Activated T-helper 9 cell treated with anti-CD3 and anti-CD28 coated beads, Interleukin-2, amount 50 U/mL, for 16 hours (primary cell): Measurements from ENCODE around the gene DRC1.

ENCODE experiments used
- DNase-seq: peaks from one replicate; pipeline ENCODE4 v3.0.0-alpha.2; 2020; ENCODE audit warnings: low read depth

The DRC1 gene

DNA sequence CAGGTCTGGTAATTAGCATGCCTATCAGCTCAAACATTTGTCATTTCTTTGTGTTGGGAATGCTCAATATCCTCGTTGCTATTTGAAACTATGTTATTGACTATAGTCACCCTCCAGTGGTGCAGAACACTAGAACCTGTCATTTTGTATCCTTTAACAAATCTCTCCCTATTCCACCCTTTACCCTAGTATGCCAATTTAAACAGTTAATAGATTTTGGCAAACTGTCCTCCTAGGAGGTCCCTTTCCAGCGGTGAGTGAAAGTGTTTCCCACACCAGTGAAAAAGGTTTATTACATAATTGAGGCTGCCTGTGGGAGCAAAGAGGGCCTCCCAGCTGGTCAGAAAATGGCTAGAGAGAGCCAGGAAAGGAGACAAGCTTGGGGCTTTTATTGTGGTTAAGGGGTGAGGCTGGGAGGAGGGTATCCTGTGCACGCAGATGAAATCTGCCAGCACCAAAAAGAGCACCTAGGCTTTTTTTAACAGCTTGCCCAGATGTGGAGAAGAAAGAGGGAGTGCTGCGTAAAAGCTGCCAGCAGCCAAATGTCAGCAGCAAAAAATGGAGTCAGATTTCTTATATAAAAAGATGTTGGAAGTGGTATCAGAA is 1.8 kb upstream of the DRC1 start:
- DNase-seq: no peak

- DNase-seq: no peak
Measured at GRCh38 chr2:26400723-26401122, 997 bp upstream of the DRC1 start.

GRCh38 chr2:26407526-26407925 is 5.8 kb downstream of the DRC1 start:
- DNase-seq: no peak

DNA sequence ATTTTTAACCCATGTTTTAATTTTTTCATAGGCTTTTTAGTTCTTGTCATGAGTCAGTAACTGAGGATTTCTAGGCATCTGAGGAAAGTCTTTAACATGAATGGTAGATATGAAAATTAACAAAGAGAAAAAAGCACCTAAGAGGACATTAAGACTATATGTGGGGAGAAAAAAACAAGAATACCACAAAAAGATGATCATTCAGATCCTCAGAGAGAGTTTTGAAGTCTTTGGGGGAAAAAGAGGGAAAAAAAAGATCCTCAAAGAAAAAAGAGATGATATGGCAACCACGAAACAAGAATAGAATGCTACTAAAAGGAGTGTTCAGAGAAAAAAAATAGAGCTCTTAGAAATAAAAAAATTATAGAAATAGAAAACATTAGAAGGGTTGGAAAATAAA is 8.1 kb downstream of the DRC1 start:
- no peak for DNase-seq

DNA sequence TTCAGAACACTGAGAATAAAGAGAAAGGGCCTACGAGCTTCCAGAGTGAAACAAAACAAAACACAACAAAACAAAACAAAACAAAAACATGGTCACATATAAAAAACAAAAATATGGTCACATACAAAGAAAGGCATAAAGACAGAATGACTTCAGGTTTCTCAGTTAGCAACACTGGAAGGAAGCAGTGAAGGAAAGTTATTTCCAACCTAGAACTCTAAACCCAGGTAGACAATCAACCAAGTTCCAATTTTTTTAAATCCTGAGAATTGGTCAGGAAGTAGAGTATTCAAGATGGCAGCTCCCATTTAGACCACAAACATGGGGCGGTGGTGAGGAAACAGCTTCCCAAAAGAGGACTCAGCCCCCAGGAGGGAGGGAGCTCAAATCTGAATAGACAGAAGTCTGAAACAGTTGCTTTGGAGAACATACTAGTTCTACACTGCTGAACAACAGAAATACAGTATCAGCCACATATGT is 9.1 kb downstream of the DRC1 start:
- no peak for DNase-seq

- DNase-seq: no peak
Measured at GRCh38 chr2:26411419-26411818, 9.7 kb downstream of the DRC1 start.

DNA sequence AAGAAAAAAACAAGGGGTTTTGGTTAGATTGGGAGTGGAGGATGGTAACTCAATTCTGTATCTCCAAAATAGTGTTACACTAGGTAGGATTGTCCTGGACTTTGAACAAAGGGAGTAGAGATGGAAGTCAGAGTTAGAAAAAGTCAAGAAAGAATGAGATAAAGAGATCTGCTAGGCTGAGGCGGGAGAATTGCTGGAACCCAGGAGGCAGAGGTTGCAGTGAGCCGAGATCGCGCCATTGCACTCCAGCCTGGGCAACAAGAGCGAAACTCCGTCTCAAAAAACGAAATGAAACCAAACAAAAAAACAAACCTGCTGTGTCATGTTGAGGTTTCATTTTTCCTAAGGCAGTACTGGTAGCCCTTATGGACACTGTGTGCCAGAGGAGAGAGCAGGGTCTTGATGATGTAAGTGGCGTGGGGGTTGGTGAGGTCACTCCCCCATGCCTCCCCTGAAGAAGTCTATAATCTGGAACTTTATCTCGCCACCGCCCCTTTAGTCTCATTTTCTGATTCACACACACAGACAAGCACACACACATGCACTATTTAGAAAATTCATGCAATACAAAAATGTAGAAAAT is 10.5 kb downstream of the DRC1 start:
- DNase-seq: no peak

DNA sequence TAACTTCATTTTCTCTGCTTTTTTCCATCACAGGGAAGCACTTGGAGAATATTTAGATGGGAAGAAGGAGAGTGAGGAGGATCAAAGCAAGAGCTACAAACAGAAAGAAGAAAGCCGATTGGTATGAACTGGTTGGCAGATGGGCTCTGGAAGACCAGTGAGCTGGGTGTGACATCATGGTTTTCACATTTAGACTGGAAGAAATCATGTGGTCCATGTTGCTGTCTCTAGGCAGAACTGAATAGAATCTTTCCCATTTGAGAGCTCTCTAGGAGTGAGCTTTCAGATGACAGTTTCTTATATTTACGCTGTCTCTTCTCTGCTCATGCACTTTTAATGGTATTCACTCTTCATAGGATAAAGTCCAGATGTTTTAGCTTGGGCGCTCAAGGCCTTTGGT is 12.6 kb downstream of the DRC1 start:
- DNase-seq: no peak

GRCh38 chr2:26421961-26422360 is 20.2 kb downstream of the DRC1 start:
- no peak for DNase-seq

DNA sequence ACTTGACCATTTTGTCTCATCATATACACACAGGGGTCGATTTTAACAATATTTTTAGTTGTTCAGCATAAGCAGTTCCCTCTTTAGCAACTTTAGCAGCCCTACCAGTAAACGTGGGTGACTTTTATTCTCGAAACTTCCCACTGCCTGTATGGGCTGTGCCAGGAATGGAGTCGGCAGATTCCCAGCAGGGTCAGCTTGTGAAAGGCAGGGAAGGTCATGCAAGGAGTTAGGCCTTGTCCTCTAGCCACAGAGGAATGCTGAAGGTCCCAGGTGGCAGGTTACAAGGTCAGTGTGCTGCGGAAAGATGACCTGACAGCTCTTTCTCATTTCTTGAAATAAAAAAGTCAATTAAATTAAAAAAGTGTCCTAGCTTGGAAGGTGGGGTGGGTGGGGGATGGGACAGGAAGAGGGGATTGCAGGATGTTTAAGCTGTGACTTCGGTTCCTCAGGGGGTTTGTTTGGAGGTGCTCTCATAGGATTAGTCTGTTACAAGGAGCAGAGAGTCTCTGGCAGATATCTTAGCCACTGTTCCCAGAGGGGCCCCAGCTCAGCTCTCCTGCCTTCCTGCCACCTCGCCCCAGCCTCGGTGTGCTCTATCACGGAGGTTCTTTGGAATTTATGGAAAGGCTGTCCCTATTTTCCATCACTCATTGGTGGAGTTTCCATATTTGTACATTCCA is 21.4 kb downstream of the DRC1 start:
- no peak for DNase-seq

- no peak for DNase-seq
Measured at GRCh38 chr2:26423750-26424149, 22.0 kb downstream of the DRC1 start.

DNA sequence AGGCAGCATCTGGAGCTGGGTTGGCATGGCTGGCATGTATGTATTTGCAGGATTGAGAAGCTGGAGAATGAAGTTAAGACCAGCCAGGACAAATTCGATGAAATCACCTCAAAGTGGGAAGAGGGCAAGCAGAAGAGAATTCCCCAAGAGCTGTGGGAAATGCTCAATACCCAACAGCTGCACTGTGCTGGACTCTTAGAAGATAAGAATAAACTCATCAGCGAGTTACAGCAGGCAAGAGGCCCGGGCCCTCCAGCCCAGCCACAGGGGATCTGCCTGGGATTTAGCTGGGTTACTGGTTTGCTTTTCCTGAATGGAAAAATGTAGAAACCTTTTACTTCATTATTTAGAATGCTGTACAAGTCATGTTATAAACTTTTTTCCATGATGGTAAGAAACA is 22.5 kb downstream of the DRC1 start:
- no peak for DNase-seq

- DNase-seq: no peak
Measured at GRCh38 chr2:26428846-26429245, 27.1 kb downstream of the DRC1 start.

DNA sequence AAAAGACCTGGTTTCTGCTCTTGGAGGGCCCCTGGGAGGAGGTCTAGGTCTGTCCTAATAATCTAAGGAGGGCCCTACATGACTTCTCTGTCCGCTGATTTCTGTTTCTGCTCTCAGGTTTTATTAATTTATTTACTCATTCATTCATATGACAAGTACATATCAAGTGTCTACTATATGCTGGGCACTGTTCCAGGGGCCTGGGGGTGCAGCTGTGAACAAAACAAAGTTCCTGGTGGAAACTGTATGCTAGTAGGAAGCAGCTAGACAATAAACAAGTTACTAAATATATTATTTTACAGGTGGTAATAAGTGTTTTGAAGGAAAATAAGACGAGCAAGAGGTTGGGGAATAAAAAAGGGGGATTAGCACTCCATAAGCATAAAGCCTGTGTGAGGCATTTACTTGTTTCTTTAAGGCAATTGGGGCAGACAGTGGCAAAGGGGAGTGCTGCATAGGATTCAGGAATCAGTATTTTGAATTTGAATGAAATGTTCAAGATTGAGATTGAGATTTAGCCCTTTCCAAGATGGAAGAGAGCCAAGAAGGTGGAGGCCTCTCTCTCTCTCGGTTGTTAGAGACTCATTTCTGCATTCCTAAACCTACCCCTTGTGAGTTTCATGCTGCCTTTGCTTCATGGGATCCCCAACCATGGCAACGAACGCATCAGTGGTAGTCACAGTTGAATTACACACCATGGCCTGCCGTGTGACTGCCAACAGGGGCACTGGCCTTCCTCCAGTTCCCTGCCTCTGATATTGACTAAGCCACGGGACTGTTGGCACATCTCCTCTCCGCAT is 28.3 kb downstream of the DRC1 start:
- DNase-seq: no peak

DNA sequence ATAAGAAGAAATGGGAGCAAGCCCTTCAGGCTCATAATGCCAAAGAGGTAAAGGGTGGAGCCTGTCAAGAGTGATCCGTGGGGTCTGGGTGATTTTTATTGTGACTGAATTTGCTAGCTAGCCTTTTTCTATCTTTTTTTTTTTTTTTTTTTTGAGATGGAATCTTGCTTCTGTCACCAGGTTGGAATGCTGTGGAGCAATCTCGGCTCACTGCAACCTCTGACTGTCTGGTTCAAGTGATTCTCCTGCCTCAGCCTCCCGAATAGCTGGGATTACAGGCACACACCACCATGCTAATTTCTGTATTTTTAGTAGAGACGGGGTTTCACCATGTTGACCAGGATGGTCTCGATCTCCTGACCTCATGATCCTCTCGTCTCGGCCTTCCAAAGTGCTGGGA is 29.1 kb downstream of the DRC1 start:
- DNase-seq: no peak

DNA sequence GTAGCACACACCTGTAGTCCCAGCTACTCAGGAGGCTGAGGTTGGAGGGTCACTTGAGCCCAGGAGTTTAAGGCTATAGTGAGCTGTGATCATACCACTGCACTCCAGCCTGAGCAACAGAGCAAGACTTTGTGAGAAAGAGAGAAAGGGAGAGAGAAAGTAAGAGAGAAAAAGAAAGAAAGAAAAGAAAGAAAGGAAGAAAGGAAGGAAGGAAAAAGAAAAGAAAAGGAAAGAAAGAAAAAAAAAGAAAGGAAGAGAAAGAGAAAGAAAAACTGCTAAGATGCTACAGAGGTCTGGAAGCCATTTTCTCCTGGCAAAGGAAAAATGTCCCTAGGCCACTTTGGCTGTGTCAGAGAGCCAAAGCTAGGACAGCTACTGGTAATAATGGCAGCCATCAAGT is 30.6 kb downstream of the DRC1 start:
- no peak for DNase-seq

- DNase-seq: no peak
Measured at GRCh38 chr2:26432859-26433258, 31.1 kb downstream of the DRC1 start.

DNA sequence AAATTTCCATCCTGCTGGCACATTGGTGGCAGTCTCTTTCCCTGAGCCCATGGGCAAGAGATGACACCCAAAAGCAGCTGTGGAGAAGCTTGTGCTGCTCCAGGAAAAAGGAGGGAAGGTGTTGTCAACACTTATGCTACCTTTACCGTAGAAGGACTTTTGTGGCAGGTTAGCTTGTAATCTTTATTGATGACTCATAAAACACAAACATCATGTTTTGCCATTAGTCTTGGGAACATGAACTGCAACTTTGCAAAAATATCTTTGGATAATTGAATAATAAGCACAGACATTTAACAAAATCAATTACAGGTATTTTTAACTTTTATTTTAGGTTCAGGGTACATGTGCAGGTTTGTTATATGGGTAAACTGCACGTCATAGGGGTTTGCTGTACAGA is 33.4 kb downstream of the DRC1 start:
- no peak for DNase-seq

- no peak for DNase-seq
Measured at GRCh38 chr2:26438526-26438925, 36.8 kb downstream of the DRC1 start.

DNA sequence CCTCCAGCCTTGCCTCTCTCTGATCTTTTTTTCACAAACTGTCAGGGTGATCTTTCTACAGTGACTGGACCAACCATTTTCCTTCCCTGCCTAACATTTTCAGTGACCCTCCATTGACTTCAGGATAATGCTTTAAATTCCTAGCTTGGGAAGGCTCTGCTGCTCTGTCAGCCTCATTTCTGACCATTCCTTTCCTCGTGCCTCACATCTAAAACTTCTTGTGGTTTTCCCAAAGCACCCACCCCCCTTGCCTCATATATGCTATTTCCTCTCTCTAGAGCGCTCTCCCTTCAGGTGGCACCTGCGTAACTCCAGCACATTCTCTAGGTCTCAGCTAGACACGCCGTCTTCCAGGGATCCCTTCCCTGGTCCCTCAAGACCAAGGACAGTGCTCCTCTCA is 37.2 kb downstream of the DRC1 start:
- DNase-seq: no peak

- no peak for DNase-seq
Measured at GRCh38 chr2:26442301-26442700, 40.6 kb downstream of the DRC1 start.

GRCh38 chr2:26442707-26443106 is 41.0 kb downstream of the DRC1 start:
- DNase-seq: no peak

- DNase-seq: no peak
Measured at GRCh38 chr2:26444236-26444635, 42.5 kb downstream of the DRC1 start.
